Keratinocyte (primary cell): Measurements from ENCODE around the gene ATP6V1A. TPM values are rescaled to one million over a fixed set of nuclear protein-coding genes. Genes with fewer than 3 reads are reported as not detected.

Source experiments
- DNase-seq: peaks from one replicate; pipeline ENCODE4 v3.0.0-alpha.2; 2011; ENCODE audit warnings: low read depth, missing footprints, low spot score
- FAIRE-seq: peaks from 2 replicates; lab custom pipeline; 2011; peaks lifted over from hg19 to GRCh38; lab: Jason Lieb, UNC
- H2AFZ ChIP-seq: 2 replicates; pipeline ENCODE4 v1.6.0; 2012; ENCODE audit warnings: low read length, control low read depth, inconsistent platforms; ENCODE audit not compliant: control insufficient read depth
- H3K27ac ChIP-seq: 2 replicates; pipeline ENCODE4 v1.5.1; 2011; ENCODE audit warnings: low read length; ENCODE audit not compliant: control insufficient read depth, insufficient read depth
- H3K27me3 ChIP-seq: 3 replicates; pipeline ENCODE4 v1.6.0; 2011; ENCODE audit warnings: low read length; ENCODE audit not compliant: control insufficient read depth, insufficient read depth; ENCODE audit errors: extremely low read depth
- H3K36me3 ChIP-seq, 2 experiments: 2 replicates in 1 of 2; 3 replicates in 1 of 2; pipeline ENCODE4 v1.5.1; 2011; ENCODE audit warnings: low read length in 2 of 2, mild to moderate bottlenecking in 1 of 2; ENCODE audit not compliant: control insufficient read depth in 2 of 2, insufficient read depth in 2 of 2; ENCODE audit errors: extremely low read depth in 1 of 2
- H3K4me1 ChIP-seq: 3 replicates; pipeline ENCODE4 v1.5.1; 2011; ENCODE audit warnings: low read length; ENCODE audit not compliant: control insufficient read depth, insufficient read depth; ENCODE audit errors: extremely low read depth
- H3K4me2 ChIP-seq: 3 replicates; pipeline ENCODE4 v1.6.0; 2011; ENCODE audit warnings: low read depth, low read length; ENCODE audit not compliant: control insufficient read depth, insufficient read depth; ENCODE audit errors: extremely low read depth
- H3K4me3 ChIP-seq, 3 experiments: fragments of 200-600 bp in 1 of 3; sonication (generic) in 1 of 3; 2 replicates in 2 of 3; 3 replicates in 1 of 3; pipeline ENCODE4 v1.5.1; 2011 to 2016; ENCODE audit warnings: low read length in 3 of 3, mild to moderate bottlenecking in 3 of 3, control low read depth in 2 of 3, inconsistent platforms in 1 of 3, low read depth in 1 of 3, mixed read lengths in 1 of 3, mixed run types in 1 of 3, moderate library complexity in 1 of 3; ENCODE audit not compliant: control insufficient read depth in 2 of 3, insufficient read depth in 2 of 3; ENCODE audit errors: extremely low read depth in 1 of 3
- H3K79me2 ChIP-seq: 2 replicates; pipeline ENCODE4 v1.6.0; 2012; ENCODE audit warnings: low read length; ENCODE audit not compliant: control insufficient read depth, insufficient read depth
- H3K9ac ChIP-seq: 3 replicates; pipeline ENCODE4 v1.6.0; 2011; ENCODE audit warnings: low read length; ENCODE audit not compliant: control insufficient read depth, insufficient read depth; ENCODE audit errors: extremely low read depth
- H3K9me1 ChIP-seq: 3 replicates; pipeline ENCODE4 v1.6.0; 2011; ENCODE audit warnings: low read length; ENCODE audit not compliant: control insufficient read depth, insufficient read depth; ENCODE audit errors: extremely low read depth
- H3K9me3 ChIP-seq: 2 replicates; pipeline ENCODE4 v1.5.1; 2012; ENCODE audit warnings: low read depth, low read length; ENCODE audit not compliant: control insufficient read depth
- H4K20me1 ChIP-seq: 3 replicates; pipeline ENCODE4 v1.6.0; 2011; ENCODE audit warnings: low read length; ENCODE audit not compliant: control insufficient read depth, insufficient read depth; ENCODE audit errors: extremely low read depth
- EZH2 ChIP-seq: IDR thresholded peaks from one replicate; pipeline ENCODE4 v1.6.1; 2012; ENCODE audit warnings: inconsistent platforms, mild to moderate bottlenecking, low read length, moderate library complexity
- dilution Hi-C: fragments of 300-500 bp; cut with MboI; formaldehyde crosslinking; loops from one replicate; pipeline ENCODE4 v1.7.0; 2020; ENCODE audit warnings: low sequenced_read_pairs; ENCODE audit not compliant: extremely low pct_ligation_motif_present
- polyA plus RNA-seq, 5 experiments: library from polyadenylated mRNA; depleted of rRNA in 3 of 5; stranded (reverse) in 3 of 5; stranded (forward) in 1 of 5; unstranded in 1 of 5; fragments of >200 nt; gene quantifications; 1 replicate in 1 of 5; 2 replicates in 3 of 5; 3 replicates in 1 of 5; pipeline versions ENCODE4 v1.2.1 to v1.2.3, GENCODE V29; 2011 to 2012; ENCODE audit warnings: missing spikeins in 2 of 5, low read depth in 1 of 5, low replicate concordance in 1 of 5
- TF ChIP-seq, protein P1 (sequence below), 3 experiments: IDR thresholded peaks in 1 of 3; conservative IDR thresholded peaks in 1 of 3; optimal IDR thresholded peaks in 1 of 3; 2 replicates in 2 of 3; 3 replicates in 1 of 3; pipeline versions ENCODE3 to v1.5.1; 2011; ENCODE audit warnings: low read length in 3 of 3, mild to moderate bottlenecking in 3 of 3, moderate library complexity in 2 of 3, control low read depth in 1 of 3, inconsistent platforms in 1 of 3; ENCODE audit not compliant: insufficient read depth in 2 of 3; ENCODE audit errors: extremely low read depth in 1 of 3

ATP6V1A gene
- polyA plus RNA-seq, 1 donor (not counting 4 experiments of a cell fraction or from before 2014, with no cell fraction given): 35.8 TPM

DNA sequence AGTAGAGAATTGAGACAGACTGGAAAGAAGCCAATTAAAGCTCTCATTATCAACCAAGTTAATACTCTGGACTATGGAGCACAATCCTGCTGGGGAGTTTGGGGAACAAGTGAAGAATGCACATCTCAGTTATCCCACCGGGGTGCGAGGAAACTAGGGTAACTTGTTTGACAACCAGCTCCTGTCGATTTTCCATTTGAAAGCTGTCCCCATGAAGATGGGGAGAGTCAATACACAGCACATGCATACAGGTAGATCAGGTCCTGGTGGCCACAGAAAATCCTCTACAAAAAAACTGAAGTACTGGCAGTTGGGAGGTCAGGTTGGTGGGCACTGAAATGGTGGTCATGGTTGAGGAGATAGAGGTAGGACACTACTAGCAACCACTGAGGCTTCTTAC is 66.0 kb downstream of the ATP6V1A start:
- Histone ChIP-seq H3K27ac (no peak overlapping the region), H3K9me1 (no peaks in the 10 kb centered on the region), H3K9me3 (no peaks in the 10 kb centered on the region), H4K20me1 (no peaks in the 10 kb centered on the region), H3K36me3 (no peaks in the 10 kb centered on the region), H3K79me2 (no peaks in the 10 kb centered on the region), H3K27me3 (no peaks in the 10 kb centered on the region), H3K4me1 (no peaks in the 10 kb centered on the region), H2AFZ (no peak overlapping the region), H3K9ac (no peak overlapping the region), H3K4me2 (no peak overlapping the region), H3K4me3 (no peak overlapping the region)
- DNase-seq: no peak
- FAIRE-seq: no peak
- dilution Hi-C loops: no loop called here
- no peak for TF ChIP-seq EZH2
- TF ChIP-seq, protein P1, sequence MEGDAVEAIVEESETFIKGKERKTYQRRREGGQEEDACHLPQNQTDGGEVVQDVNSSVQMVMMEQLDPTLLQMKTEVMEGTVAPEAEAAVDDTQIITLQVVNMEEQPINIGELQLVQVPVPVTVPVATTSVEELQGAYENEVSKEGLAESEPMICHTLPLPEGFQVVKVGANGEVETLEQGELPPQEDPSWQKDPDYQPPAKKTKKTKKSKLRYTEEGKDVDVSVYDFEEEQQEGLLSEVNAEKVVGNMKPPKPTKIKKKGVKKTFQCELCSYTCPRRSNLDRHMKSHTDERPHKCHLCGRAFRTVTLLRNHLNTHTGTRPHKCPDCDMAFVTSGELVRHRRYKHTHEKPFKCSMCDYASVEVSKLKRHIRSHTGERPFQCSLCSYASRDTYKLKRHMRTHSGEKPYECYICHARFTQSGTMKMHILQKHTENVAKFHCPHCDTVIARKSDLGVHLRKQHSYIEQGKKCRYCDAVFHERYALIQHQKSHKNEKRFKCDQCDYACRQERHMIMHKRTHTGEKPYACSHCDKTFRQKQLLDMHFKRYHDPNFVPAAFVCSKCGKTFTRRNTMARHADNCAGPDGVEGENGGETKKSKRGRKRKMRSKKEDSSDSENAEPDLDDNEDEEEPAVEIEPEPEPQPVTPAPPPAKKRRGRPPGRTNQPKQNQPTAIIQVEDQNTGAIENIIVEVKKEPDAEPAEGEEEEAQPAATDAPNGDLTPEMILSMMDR (optimal IDR thresholded peaks at IDR 0.05 in 1 of 3, IDR thresholded peaks at IDR 0.05 in 1 of 3, conservative IDR thresholded peaks at IDR 0.05 in 1 of 3; ENCODE audit: extremely low read depth in 1 of 3, insufficient read depth in 2 of 3, low read length in 3 of 3): no peak

DNA sequence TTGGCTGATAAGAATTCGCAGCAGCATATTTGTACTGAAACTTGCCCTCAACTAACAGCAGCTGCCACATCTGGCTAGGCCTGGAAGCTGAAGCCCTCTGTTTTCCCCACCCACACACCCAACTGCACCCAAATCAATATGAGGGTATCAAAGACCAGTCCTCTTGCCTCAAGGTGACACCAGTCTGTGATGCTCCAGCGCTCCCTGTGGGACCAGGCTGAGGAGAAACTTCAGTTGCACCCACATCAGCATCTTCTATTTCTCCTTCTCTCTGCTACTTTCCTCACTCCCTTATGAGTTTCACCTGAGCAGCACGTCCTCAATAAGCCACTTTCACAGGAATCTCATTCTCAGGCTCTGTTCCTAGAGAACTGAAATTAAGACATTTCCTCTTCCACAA is 73.0 kb downstream of the ATP6V1A start:
- FAIRE-seq: no peak
- no peak overlapping the region for H2AFZ ChIP-seq
- DNase-seq: no peak

More for the DNA sequence above, 73.0 kb downstream of the ATP6V1A start:
- Histone ChIP-seq H3K4me1 (no peaks in the 10 kb centered on the region), H3K9me1 (no peaks in the 10 kb centered on the region), H3K9me3 (no peaks in the 10 kb centered on the region), H4K20me1 (no peaks in the 10 kb centered on the region), H3K9ac (no peak overlapping the region), H3K36me3 (no peaks in the 10 kb centered on the region), H3K79me2 (no peaks in the 10 kb centered on the region), H3K27me3 (no peaks in the 10 kb centered on the region), H3K4me3 (no peak overlapping the region), H3K27ac (no peak overlapping the region), H3K4me2 (no peak overlapping the region)
- TF ChIP-seq EZH2: no peak
- TF ChIP-seq, protein P1 (optimal IDR thresholded peaks at IDR 0.05 in 1 of 3, IDR thresholded peaks at IDR 0.05 in 1 of 3, conservative IDR thresholded peaks at IDR 0.05 in 1 of 3; ENCODE audit: extremely low read depth in 1 of 3, insufficient read depth in 2 of 3, low read length in 3 of 3): no peak
- dilution Hi-C loops: no loop called here
